Keratinocyte (primary cell): ENCODE data around the gene AIG1. TPM values are rescaled to one million over a fixed set of nuclear protein-coding genes. Genes with fewer than 3 reads are reported as not detected.
"Not testable (repeated sequence)": the region's sequence is repeated elsewhere in the genome, so short reads cannot be mapped to it uniquely, and the experiment has no call there.

Experiments
- DNase-seq: peaks from one replicate; pipeline ENCODE4 v3.0.0-alpha.2; 2011; ENCODE audit warnings: low read depth, missing footprints, low spot score
- FAIRE-seq: peaks from 2 replicates; lab custom pipeline; 2011; peaks lifted over from hg19 to GRCh38; lab: Jason Lieb, UNC
- H2AFZ ChIP-seq: 2 replicates; pipeline ENCODE4 v1.6.0; 2012; ENCODE audit warnings: low read length, control low read depth, inconsistent platforms; ENCODE audit not compliant: control insufficient read depth
- H3K27ac ChIP-seq: 2 replicates; pipeline ENCODE4 v1.5.1; 2011; ENCODE audit warnings: low read length; ENCODE audit not compliant: control insufficient read depth, insufficient read depth
- H3K27me3 ChIP-seq: 3 replicates; pipeline ENCODE4 v1.6.0; 2011; ENCODE audit warnings: low read length; ENCODE audit not compliant: control insufficient read depth, insufficient read depth; ENCODE audit errors: extremely low read depth
- H3K36me3 ChIP-seq, 2 experiments: 2 replicates in 1 of 2; 3 replicates in 1 of 2; pipeline ENCODE4 v1.5.1; 2011; ENCODE audit warnings: low read length in 2 of 2, mild to moderate bottlenecking in 1 of 2; ENCODE audit not compliant: control insufficient read depth in 2 of 2, insufficient read depth in 2 of 2; ENCODE audit errors: extremely low read depth in 1 of 2
- H3K4me1 ChIP-seq: 3 replicates; pipeline ENCODE4 v1.5.1; 2011; ENCODE audit warnings: low read length; ENCODE audit not compliant: control insufficient read depth, insufficient read depth; ENCODE audit errors: extremely low read depth
- H3K4me2 ChIP-seq: 3 replicates; pipeline ENCODE4 v1.6.0; 2011; ENCODE audit warnings: low read depth, low read length; ENCODE audit not compliant: control insufficient read depth, insufficient read depth; ENCODE audit errors: extremely low read depth
- H3K4me3 ChIP-seq, 3 experiments: fragments of 200-600 bp in 1 of 3; sonication (generic) in 1 of 3; 2 replicates in 2 of 3; 3 replicates in 1 of 3; pipeline ENCODE4 v1.5.1; 2011 to 2016; ENCODE audit warnings: low read length in 3 of 3, mild to moderate bottlenecking in 3 of 3, control low read depth in 2 of 3, inconsistent platforms in 1 of 3, low read depth in 1 of 3, mixed read lengths in 1 of 3, mixed run types in 1 of 3, moderate library complexity in 1 of 3; ENCODE audit not compliant: control insufficient read depth in 2 of 3, insufficient read depth in 2 of 3; ENCODE audit errors: extremely low read depth in 1 of 3
- H3K79me2 ChIP-seq: 2 replicates; pipeline ENCODE4 v1.6.0; 2012; ENCODE audit warnings: low read length; ENCODE audit not compliant: control insufficient read depth, insufficient read depth
- H3K9ac ChIP-seq: 3 replicates; pipeline ENCODE4 v1.6.0; 2011; ENCODE audit warnings: low read length; ENCODE audit not compliant: control insufficient read depth, insufficient read depth; ENCODE audit errors: extremely low read depth
- H3K9me1 ChIP-seq: 3 replicates; pipeline ENCODE4 v1.6.0; 2011; ENCODE audit warnings: low read length; ENCODE audit not compliant: control insufficient read depth, insufficient read depth; ENCODE audit errors: extremely low read depth
- H3K9me3 ChIP-seq: 2 replicates; pipeline ENCODE4 v1.5.1; 2012; ENCODE audit warnings: low read depth, low read length; ENCODE audit not compliant: control insufficient read depth
- H4K20me1 ChIP-seq: 3 replicates; pipeline ENCODE4 v1.6.0; 2011; ENCODE audit warnings: low read length; ENCODE audit not compliant: control insufficient read depth, insufficient read depth; ENCODE audit errors: extremely low read depth
- CTCF ChIP-seq, 3 experiments: IDR thresholded peaks in 1 of 3; conservative IDR thresholded peaks in 1 of 3; optimal IDR thresholded peaks in 1 of 3; 2 replicates in 2 of 3; 3 replicates in 1 of 3; pipeline versions ENCODE3 to v1.5.1; 2011; ENCODE audit warnings: low read length in 3 of 3, mild to moderate bottlenecking in 3 of 3, moderate library complexity in 2 of 3, control low read depth in 1 of 3, inconsistent platforms in 1 of 3; ENCODE audit not compliant: insufficient read depth in 2 of 3; ENCODE audit errors: extremely low read depth in 1 of 3
- EZH2 ChIP-seq: IDR thresholded peaks from one replicate; pipeline ENCODE4 v1.6.1; 2012; ENCODE audit warnings: inconsistent platforms, mild to moderate bottlenecking, low read length, moderate library complexity
- dilution Hi-C: fragments of 300-500 bp; cut with MboI; formaldehyde crosslinking; loops from one replicate; pipeline ENCODE4 v1.7.0; 2020; ENCODE audit warnings: low sequenced_read_pairs; ENCODE audit not compliant: extremely low pct_ligation_motif_present
- polyA plus RNA-seq, 5 experiments: library from polyadenylated mRNA; depleted of rRNA in 3 of 5; stranded (reverse) in 3 of 5; stranded (forward) in 1 of 5; unstranded in 1 of 5; fragments of >200 nt; gene quantifications; 1 replicate in 1 of 5; 2 replicates in 3 of 5; 3 replicates in 1 of 5; pipeline versions ENCODE4 v1.2.1 to v1.2.3, GENCODE V29; 2011 to 2012; ENCODE audit warnings: missing spikeins in 2 of 5, low read depth in 1 of 5, low replicate concordance in 1 of 5

AIG1 gene
- polyA plus RNA-seq, 1 donor (not counting 4 experiments of a cell fraction or from before 2014, with no cell fraction given) = 77.1 TPM

- H2AFZ ChIP-seq, H3K4me3 ChIP-seq, H3K36me3 ChIP-seq, H4K20me1 ChIP-seq, FAIRE-seq, H3K9me3 ChIP-seq, H3K79me2 ChIP-seq, dilution Hi-C loops, H3K9ac ChIP-seq, H3K27ac ChIP-seq, H3K9me1 ChIP-seq, DNase-seq, H3K4me1 ChIP-seq, H3K4me2 ChIP-seq, H3K27me3 ChIP-seq: not testable (repeated sequence)
Observed at GRCh38 chr6:143087335-143087734, 26.6 kb downstream of the AIG1 start.

DNA sequence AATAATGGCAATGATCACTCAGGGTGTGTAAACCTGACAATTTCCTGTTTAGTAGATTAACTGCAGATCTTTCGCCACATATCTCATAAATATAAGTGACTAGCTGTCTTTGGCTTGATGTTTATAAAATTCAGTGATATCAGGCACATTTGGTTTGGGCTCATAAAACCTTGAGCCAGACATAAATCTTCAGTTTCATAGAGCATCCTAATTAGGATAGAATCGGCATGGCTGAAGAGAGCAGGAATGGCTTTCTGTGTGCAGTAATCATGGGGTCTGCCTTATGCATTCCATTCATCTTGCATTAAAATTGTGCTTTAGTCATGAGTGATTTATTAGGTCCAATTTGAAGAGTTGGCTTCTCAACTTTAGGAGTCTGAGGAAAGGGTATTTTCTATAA is 27.2 kb downstream of the AIG1 start:
- no peaks in the 10 kb centered on the region for H3K36me3 ChIP-seq
- H4K20me1 ChIP-seq = no peaks in the 10 kb centered on the region
- no peaks in the 10 kb centered on the region for H3K9me3 ChIP-seq
- no peaks in the 10 kb centered on the region for H3K79me2 ChIP-seq
- DNase-seq = no peak
- no peak overlapping the region for H3K27ac ChIP-seq
- H3K4me1 ChIP-seq = no peaks in the 10 kb centered on the region
- FAIRE-seq = no peak
- TF ChIP-seq CTCF (optimal IDR thresholded peaks at IDR 0.05 in 1 of 3, IDR thresholded peaks at IDR 0.05 in 1 of 3, conservative IDR thresholded peaks at IDR 0.05 in 1 of 3; ENCODE audit: extremely low read depth in 1 of 3, insufficient read depth in 2 of 3, low read length in 3 of 3) (no peak), EZH2 (no peak)
- H3K4me3 ChIP-seq = no peak overlapping the region
- no peaks in the 10 kb centered on the region for H3K27me3 ChIP-seq
- no peak overlapping the region for H2AFZ ChIP-seq
- no peak overlapping the region for H3K4me2 ChIP-seq
- H3K9ac ChIP-seq = no peak overlapping the region
- H3K9me1 ChIP-seq = no peaks in the 10 kb centered on the region
- dilution Hi-C loops = no loop called here

- dilution Hi-C loops = no loop called here
Observed at GRCh38 chr6:143090314-143091044, 29.8 kb downstream of the AIG1 start.

More at GRCh38 chr6:143090314-143091044, 29.8 kb downstream of the AIG1 start:
- H3K9ac ChIP-seq = no peak overlapping the region
- no peaks in the 10 kb centered on the region for H3K79me2 ChIP-seq
- no peak overlapping the region for H2AFZ ChIP-seq
- no peak for TF ChIP-seq CTCF (optimal IDR thresholded peaks at IDR 0.05 in 1 of 3, IDR thresholded peaks at IDR 0.05 in 1 of 3, conservative IDR thresholded peaks at IDR 0.05 in 1 of 3; ENCODE audit: extremely low read depth in 1 of 3, insufficient read depth in 2 of 3, low read length in 3 of 3)
- TF ChIP-seq EZH2 = no peak
- no peaks in the 10 kb centered on the region for H3K27me3 ChIP-seq
- DNase-seq = no peak
- H3K4me2 ChIP-seq = no peak overlapping the region
- no peak for FAIRE-seq
- H3K9me1 ChIP-seq = no peaks in the 10 kb centered on the region
- H3K36me3 ChIP-seq = no peaks in the 10 kb centered on the region
- H3K4me1 ChIP-seq = no peaks in the 10 kb centered on the region
- H4K20me1 ChIP-seq = no peaks in the 10 kb centered on the region
- no peak overlapping the region for H3K4me3 ChIP-seq
- H3K27ac ChIP-seq = no peak overlapping the region
- no peaks in the 10 kb centered on the region for H3K9me3 ChIP-seq
